KMS-11 (cell line): ENCODE measurements around the gene RUSC1.

Experiments
- H2AFZ ChIP-seq: fragments of 200-600 bp; sonication (generic); 2 replicates; pipeline ENCODE4 v1.6.1; 2016; ENCODE audit warnings: antibody characterized with exemption, mixed run types, low read depth
- H3K27ac ChIP-seq: fragments of 200-600 bp; sonication (generic); 2 replicates; pipeline ENCODE4 v1.6.1; 2016; ENCODE audit warnings: mild to moderate bottlenecking, mixed run types
- H3K27me3 ChIP-seq: fragments of 200-600 bp; sonication (generic); 2 replicates; pipeline ENCODE4 v1.6.1; 2017; ENCODE audit warnings: mild to moderate bottlenecking, low read depth, mixed run types, moderate library complexity; ENCODE audit not compliant: insufficient read depth
- H3K36me3 ChIP-seq: fragments of 200-600 bp; sonication (generic); 2 replicates; pipeline ENCODE4 v1.6.1; 2017; ENCODE audit warnings: mild to moderate bottlenecking, mixed run types; ENCODE audit not compliant: insufficient read depth
- H3K4me1 ChIP-seq: fragments of 200-600 bp; sonication (generic); 2 replicates; pipeline ENCODE4 v1.6.1; 2016; ENCODE audit warnings: mild to moderate bottlenecking, low read depth, mixed run types; ENCODE audit not compliant: poor library complexity, severe bottlenecking
- H3K4me2 ChIP-seq: fragments of 200-600 bp; sonication (generic); 2 replicates; pipeline ENCODE4 v1.7.0; 2016; ENCODE audit warnings: mild to moderate bottlenecking, mixed run types
- H3K4me3 ChIP-seq: fragments of 200-600 bp; sonication (generic); IDR thresholded peaks from 2 replicates; pipeline ENCODE4 v1.6.1; 2017; ENCODE audit warnings: low read depth, low read length, mixed read lengths; ENCODE audit not compliant: insufficient read depth
- H3K79me2 ChIP-seq: fragments of 200-600 bp; sonication (generic); 2 replicates; pipeline ENCODE4 v1.6.1; 2016; ENCODE audit warnings: low read depth, mixed run types; ENCODE audit not compliant: insufficient read depth
- H3K9ac ChIP-seq: fragments of 200-600 bp; sonication (generic); 2 replicates; pipeline ENCODE4 v1.6.1; 2016; ENCODE audit warnings: mild to moderate bottlenecking, mixed run types
- H4K20me1 ChIP-seq: fragments of 200-600 bp; sonication (generic); 2 replicates; pipeline ENCODE4 v1.6.1; 2016; ENCODE audit warnings: mild to moderate bottlenecking, mixed run types; ENCODE audit not compliant: insufficient read depth
- TF ChIP-seq, protein P1 (sequence below): fragments of 200-600 bp; sonication (generic); conservative IDR thresholded peaks from 2 replicates; pipeline ENCODE4 v1.6.1; 2017; ENCODE audit warnings: low read depth, mild to moderate bottlenecking, antibody characterized with exemption, low read length, moderate library complexity, mixed read lengths

The RUSC1 gene

DNA sequence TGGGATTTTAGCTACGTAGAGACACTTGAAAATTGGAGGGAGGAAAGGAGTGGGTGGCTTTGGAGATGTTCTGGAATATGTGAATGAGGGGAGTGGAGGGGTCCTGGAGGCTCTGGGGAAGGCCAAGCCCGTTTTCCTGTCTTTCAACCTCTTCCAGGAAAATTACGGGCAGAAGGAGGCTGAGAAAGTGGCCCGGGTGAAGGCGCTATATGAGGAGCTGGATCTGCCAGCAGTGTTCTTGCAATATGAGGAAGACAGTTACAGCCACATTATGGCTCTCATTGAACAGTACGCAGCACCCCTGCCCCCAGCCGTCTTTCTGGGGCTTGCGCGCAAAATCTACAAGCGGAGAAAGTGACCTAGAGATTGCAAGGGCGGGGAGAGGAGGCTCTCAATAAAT lies 442 bp upstream of the RUSC1 start:
- Histone ChIP-seq H3K36me3 (no peaks in the 10 kb centered on the region), H3K9ac (no peak overlapping the region), H2AFZ (no peak overlapping the region), H3K27ac (no peak overlapping the region), H4K20me1 (no peaks in the 10 kb centered on the region), H3K27me3 (no peaks in the 10 kb centered on the region), H3K79me2 (no peaks in the 10 kb centered on the region), H3K4me1 (peaks cover 11% of the 10 kb centered on the region), H3K4me3 (no peak overlapping the region), H3K4me2 (no peak overlapping the region)
- TF ChIP-seq, protein P1, sequence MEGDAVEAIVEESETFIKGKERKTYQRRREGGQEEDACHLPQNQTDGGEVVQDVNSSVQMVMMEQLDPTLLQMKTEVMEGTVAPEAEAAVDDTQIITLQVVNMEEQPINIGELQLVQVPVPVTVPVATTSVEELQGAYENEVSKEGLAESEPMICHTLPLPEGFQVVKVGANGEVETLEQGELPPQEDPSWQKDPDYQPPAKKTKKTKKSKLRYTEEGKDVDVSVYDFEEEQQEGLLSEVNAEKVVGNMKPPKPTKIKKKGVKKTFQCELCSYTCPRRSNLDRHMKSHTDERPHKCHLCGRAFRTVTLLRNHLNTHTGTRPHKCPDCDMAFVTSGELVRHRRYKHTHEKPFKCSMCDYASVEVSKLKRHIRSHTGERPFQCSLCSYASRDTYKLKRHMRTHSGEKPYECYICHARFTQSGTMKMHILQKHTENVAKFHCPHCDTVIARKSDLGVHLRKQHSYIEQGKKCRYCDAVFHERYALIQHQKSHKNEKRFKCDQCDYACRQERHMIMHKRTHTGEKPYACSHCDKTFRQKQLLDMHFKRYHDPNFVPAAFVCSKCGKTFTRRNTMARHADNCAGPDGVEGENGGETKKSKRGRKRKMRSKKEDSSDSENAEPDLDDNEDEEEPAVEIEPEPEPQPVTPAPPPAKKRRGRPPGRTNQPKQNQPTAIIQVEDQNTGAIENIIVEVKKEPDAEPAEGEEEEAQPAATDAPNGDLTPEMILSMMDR: no peak

DNA sequence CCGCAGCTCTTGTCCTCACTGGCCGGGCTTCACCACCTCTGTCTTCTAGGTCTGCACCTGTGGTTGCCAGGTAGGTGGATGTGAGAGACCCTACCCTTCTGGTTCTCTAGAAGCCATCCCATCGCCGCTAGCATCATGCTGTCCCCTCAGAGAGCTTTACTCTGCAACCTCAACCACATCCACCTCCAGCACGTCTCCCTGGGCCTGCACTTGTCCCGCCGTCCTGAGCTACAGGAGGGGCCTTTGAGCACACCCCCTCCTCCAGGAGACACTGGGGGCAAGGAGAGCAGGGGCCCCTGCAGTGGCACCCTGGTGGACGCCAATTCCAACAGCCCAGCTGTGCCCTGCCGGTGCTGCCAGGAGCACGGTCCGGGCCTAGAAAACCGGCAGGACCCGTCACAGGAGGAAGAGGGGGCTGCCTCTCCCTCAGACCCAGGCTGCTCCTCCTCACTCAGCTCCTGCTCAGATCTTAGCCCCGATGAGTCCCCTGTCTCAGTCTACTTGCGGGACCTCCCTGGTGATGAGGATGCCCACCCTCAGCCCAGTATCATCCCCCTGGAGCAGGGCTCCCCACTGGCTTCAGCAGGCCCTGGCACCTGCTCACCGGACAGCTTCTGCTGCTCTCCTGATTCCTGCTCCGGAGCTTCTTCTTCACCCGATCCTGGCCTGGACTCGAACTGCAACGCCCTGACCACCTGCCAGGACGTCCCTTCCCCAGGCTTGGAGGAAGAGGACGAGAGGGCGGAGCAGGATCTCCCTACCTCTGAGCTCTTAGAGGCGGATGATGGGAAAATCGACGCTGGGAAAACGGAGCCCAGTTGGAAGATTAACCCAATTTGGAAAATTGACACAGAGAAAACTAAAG lies 1.2 kb downstream of the RUSC1 start:
- peak overlapping the region; percentile 85 for H3K4me2 ChIP-seq
- H3K27ac ChIP-seq: no peak overlapping the region
- H3K4me1 ChIP-seq: peaks cover 14% of the 10 kb centered on the region
- H4K20me1 ChIP-seq: no peaks in the 10 kb centered on the region
- no peaks in the 10 kb centered on the region for H3K36me3 ChIP-seq
- no peak overlapping the region for H3K9ac ChIP-seq
- TF ChIP-seq, protein P1: no peak
- H3K4me3 ChIP-seq: peak overlapping the region; percentile 16
- no peaks in the 10 kb centered on the region for H3K27me3 ChIP-seq
- H3K79me2 ChIP-seq: no peaks in the 10 kb centered on the region
- no peak overlapping the region for H2AFZ ChIP-seq

DNA sequence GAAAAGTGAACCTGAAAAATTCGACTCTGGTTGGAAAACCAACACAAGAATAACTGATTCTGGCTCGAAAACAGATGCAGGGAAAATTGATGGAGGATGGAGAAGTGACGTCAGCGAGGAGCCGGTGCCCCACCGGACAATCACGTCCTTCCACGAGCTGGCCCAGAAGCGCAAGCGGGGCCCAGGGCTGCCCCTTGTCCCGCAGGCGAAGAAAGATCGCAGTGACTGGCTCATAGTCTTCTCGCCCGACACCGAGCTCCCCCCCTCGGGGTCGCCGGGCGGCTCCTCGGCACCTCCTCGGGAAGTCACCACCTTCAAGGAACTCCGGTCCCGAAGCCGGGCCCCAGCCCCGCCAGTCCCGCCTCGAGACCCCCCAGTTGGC lies 1.9 kb downstream of the RUSC1 start:
- Histone ChIP-seq H3K4me1 (peaks cover 20% of the 10 kb centered on the region), H3K4me3 (peak overlapping the region; percentile 16), H4K20me1 (no peaks in the 10 kb centered on the region), H3K27me3 (no peaks in the 10 kb centered on the region), H3K27ac (no peak overlapping the region), H3K79me2 (no peaks in the 10 kb centered on the region), H3K36me3 (no peaks in the 10 kb centered on the region), H2AFZ (no peak overlapping the region), H3K9ac (no peak overlapping the region), H3K4me2 (peak overlapping the region; percentile 85)
- TF ChIP-seq, protein P1: no peak

DNA sequence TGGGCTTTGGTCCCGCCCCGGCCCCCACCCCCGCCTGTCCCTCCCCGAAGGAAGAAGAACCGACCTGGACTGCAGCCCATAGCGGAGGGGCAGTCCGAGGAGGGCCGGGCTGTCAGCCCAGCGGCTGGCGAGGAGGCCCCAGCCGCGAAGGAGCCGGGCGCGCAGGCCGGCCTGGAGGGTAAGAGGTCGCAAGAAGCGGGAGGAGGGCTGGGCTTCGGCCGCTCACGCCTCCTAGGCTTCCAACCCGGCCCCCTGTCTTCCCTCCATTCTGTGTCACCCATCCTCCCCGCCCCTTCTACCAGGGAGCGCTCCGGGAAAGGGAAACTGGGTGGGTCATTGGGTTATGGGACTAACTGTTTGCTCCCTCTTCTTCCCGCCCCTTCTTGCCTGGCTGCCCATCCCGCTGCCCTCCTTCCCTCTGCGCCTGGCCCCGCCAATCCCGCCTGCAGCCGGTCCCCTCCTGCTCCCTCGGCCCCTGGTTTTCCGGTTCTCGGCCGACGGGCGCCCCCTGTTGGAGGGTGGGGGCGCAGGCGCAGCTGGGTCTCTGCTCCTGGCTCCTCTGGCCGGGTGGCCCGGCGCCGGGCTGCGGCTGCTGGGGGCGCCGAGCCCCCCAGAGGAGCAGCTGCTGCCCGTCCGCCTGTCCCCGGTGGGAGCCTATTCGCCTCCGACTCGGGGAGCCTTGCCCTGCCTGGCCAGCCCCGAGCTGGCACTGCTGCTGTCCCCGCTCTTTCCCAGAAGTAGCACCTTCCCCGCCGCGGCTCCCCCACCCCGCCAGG lies 2.4 kb downstream of the RUSC1 start:
- H3K4me3 ChIP-seq: peak overlapping the region; percentile 97
- H3K4me2 ChIP-seq: peak overlapping the region; percentile 85; the same call in 1 of the 2 replicates
- no peaks in the 10 kb centered on the region for H3K27me3 ChIP-seq
- peak overlapping the region; percentile 63; the same call in 1 of the 2 replicates for H3K9ac ChIP-seq
- peak overlapping the region; percentile 55 for H3K27ac ChIP-seq
- no peaks in the 10 kb centered on the region for H3K79me2 ChIP-seq
- H3K36me3 ChIP-seq: no peaks in the 10 kb centered on the region
- H4K20me1 ChIP-seq: no peaks in the 10 kb centered on the region
- TF ChIP-seq, protein P1: peak; percentile 99
- H2AFZ ChIP-seq: peak overlapping the region; percentile 84
- H3K4me1 ChIP-seq: peaks cover 20% of the 10 kb centered on the region
